ENCODE results near the gene CXXC5. TPM values are rescaled to one million over a fixed set of nuclear protein-coding genes. Genes with fewer than 3 reads are reported as not detected.
"Not testable (repeated sequence)": the region's sequence is repeated elsewhere in the genome, so short reads cannot be mapped to it uniquely, and the experiment has no call there.

Gene CXXC5
- 1 to 10 TPM; 4.7 to 9.0 TPM for total RNA-seq

DNA sequence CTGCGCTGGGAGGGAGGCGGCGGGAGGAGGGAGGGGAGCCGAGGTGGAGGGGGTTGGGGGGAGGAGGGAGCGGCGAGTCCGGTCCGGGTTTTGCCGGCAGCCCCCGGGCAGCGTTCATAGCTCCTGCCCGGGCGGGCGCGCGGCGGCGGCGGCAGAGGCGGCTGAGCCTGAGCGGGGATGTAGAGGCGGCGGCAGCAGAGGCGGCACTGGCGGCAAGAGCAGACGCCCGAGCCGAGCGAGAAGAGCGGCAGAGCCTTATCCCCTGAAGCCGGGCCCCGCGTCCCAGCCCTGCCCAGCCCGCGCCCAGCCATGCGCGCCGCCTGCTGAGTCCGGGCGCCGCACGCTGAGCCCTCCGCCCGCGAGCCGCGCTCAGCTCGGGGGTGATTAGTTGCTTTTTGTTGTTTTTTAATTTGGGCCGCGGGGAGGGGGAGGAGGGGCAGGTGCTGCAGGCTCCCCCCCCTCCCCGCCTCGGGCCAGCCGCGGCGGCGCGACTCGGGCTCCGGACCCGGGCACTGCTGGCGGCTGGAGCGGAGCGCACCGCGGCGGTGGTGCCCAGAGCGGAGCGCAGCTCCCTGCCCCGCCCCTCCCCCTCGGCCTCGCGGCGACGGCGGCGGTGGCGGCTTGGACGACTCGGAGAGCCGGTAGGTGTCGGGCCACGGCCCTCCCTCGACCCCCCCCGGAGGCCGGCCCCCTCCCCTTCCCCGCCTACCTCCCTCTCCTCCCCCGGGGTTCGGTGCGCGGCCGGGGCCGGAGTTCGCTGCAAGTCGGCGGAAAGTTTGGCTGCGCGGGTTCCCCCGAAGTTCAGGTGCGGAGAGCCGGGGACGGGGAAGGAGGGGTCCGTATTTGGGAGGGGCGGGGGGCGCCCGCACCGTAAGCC, at the start of gene CXXC5:
TSS of gene CXXC5 (plus strand) at position 145 of the 877 bp plus-strand sequence. CDS start 32,175 bp downstream, outside the sequence.
- H3K9me3 Mint-ChIP-seq, result no peaks in the 10 kb centered on the region
- DNase-seq (ENCODE audit: low spot score), result peak; percentile 83
- H3K4me1 Mint-ChIP-seq (ENCODE audit: low read depth in 2 of 2), result peaks cover 26 to 43% of the 10 kb centered on the region in 2 donors
- peak; percentile 51 to 63 for ATAC-seq
- no peaks in the 10 kb centered on the region for H3K36me3 Mint-ChIP-seq
- no peaks in the 10 kb centered on the region for H3K27me3 Mint-ChIP-seq
- no peak within 1 kb of the TSS for H3K27ac Mint-ChIP-seq
- peak within 1 kb of the TSS; percentile 96 for H3K4me3 Mint-ChIP-seq

DNA sequence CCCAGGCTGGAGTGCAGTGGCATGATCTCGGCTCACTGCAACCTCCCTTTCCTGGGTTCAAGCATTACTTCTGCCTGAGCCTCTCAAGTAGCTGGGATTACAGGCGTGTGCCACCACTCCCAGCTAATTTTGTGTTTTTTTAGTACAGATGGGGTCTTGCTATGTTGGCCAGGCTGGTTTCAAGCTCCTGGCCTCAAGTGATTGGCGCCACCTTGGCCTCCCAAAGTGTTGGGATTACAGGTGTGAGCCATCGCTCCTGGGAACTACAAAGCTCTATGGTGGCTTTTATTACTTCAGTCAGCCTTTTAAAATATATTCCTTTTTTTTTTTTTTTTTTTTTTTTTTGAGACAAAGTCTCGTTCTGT, 49.6 kb upstream of the CXXC5 start:
- not testable (repeated sequence) for H3K27me3 Mint-ChIP-seq; H3K27ac Mint-ChIP-seq; H3K36me3 Mint-ChIP-seq; ATAC-seq; DNase-seq (ENCODE audit: low spot score); H3K9me3 Mint-ChIP-seq; H3K4me3 Mint-ChIP-seq
- peaks cover 6 to 15% of the 10 kb centered on the region in 2 donors for H3K4me1 Mint-ChIP-seq (ENCODE audit: low read depth in 2 of 2)

- no peak for ATAC-seq
- no peak for DNase-seq (ENCODE audit: low spot score)
- Mint-ChIP-seq H3K36me3 (no peaks in the 10 kb centered on the region), H3K4me1 (ENCODE audit: low read depth in 2 of 2) (peaks cover 6 to 15% of the 10 kb centered on the region in 2 donors), H3K4me3 (no peak overlapping the region), H3K27me3 (no peaks in the 10 kb centered on the region), H3K27ac (no peak overlapping the region), H3K9me3 (no peaks in the 10 kb centered on the region)
Observed at GRCh38 chr5:139600336-139600949, 47.7 kb upstream of the CXXC5 start.

GRCh38 chr5:139601429-139601828, 46.7 kb upstream of the CXXC5 start:
- Mint-ChIP-seq H3K4me1 (ENCODE audit: low read depth in 2 of 2) (peaks cover 13 to 23% of the 10 kb centered on the region in 2 donors), H3K9me3 (no peaks in the 10 kb centered on the region), H3K27me3 (no peaks in the 10 kb centered on the region), H3K36me3 (no peaks in the 10 kb centered on the region), H3K27ac (no peak overlapping the region), H3K4me3 (no peak overlapping the region)
- no peak for ATAC-seq
- no peak for DNase-seq (ENCODE audit: low spot score)

GRCh38 chr5:139601948-139602347, 46.2 kb upstream of the CXXC5 start:
- not testable (repeated sequence) for ATAC-seq; H3K36me3 Mint-ChIP-seq; H3K4me3 Mint-ChIP-seq; H3K9me3 Mint-ChIP-seq; H3K27ac Mint-ChIP-seq; H3K27me3 Mint-ChIP-seq; DNase-seq (ENCODE audit: low spot score)
- H3K4me1 Mint-ChIP-seq (ENCODE audit: low read depth in 2 of 2), result peaks cover 12 to 23% of the 10 kb centered on the region in 2 donors

DNA sequence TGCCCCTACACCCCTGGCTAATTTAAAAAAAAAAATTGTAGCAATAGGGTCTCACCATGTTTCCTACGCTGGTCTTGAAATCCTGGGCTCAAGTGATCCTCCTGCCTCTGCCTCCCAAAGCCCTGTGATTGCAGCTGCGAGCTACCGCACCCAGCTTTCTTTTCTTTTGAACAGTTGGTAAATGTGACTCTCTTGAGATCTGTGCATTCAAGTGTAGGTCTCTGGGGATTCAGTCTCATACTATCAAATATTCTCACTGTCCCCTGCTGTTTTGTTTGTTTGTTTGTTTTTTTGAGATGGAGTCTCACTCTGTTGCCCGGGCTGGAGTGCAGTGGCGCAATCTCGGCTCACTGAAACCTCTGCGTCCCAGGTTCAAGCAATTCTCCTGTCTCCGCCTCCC, 42.3 kb upstream of the CXXC5 start:
- DNase-seq (ENCODE audit: low spot score) (no peak), ATAC-seq (no peak)
- H3K27ac Mint-ChIP-seq, result peak overlapping the region; percentile 63 to 76
- no peak overlapping the region for H3K4me3 Mint-ChIP-seq
- H3K27me3 Mint-ChIP-seq, result no peaks in the 10 kb centered on the region
- H3K9me3 Mint-ChIP-seq, result no peaks in the 10 kb centered on the region
- H3K4me1 Mint-ChIP-seq (ENCODE audit: low read depth in 2 of 2), result peaks cover 7 to 15% of the 10 kb centered on the region in 2 donors
- H3K36me3 Mint-ChIP-seq, result no peaks in the 10 kb centered on the region

- DNase-seq (ENCODE audit: low spot score) (no peak), ATAC-seq (peak in 1 of 2 donors; percentile 66)
- Mint-ChIP-seq H3K4me1 (ENCODE audit: low read depth in 2 of 2) (peaks cover 6 to 7% of the 10 kb centered on the region in 2 donors), H3K9me3 (no peaks in the 10 kb centered on the region), H3K36me3 (no peaks in the 10 kb centered on the region), H3K27me3 (no peaks in the 10 kb centered on the region), H3K27ac (peak overlapping the region; percentile 15 to 21), H3K4me3 (no peak overlapping the region)
Observed at GRCh38 chr5:139611703-139612584, 36.2 kb upstream of the CXXC5 start.

GRCh38 chr5:139619861-139620260, 28.3 kb upstream of the CXXC5 start:
- Mint-ChIP-seq H3K4me3 (no peak overlapping the region), H3K27ac (no peak overlapping the region), H3K9me3 (no peaks in the 10 kb centered on the region), H3K4me1 (ENCODE audit: low read depth in 2 of 2) (peaks cover 8 to 9% of the 10 kb centered on the region in 2 donors), H3K27me3 (no peaks in the 10 kb centered on the region), H3K36me3 (peaks cover 5% of the 10 kb centered on the region)
- DNase-seq (ENCODE audit: low spot score), result no peak
- ATAC-seq, result no peak

DNA sequence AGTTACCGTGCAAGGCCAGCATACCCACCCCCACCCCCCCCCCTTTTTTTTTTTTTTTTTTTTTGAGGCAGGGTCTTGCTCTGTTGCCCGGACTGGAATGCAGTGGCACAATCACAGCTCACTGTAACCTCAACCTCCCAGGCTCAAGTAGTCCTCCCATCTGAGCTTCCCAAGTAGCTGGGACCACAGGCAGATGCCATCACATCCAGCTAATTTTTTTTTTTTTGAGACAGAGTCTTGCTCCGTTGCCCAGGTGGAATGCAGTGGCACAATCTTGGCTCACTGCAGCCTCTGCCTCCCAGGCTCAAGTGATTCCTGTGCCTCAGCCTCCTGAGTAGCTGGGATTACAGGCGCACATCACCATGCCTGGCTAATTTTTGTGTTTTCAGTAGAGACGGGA, 22.8 kb upstream of the CXXC5 start:
- not testable (repeated sequence) for H3K27ac Mint-ChIP-seq; H3K9me3 Mint-ChIP-seq; ATAC-seq; H3K27me3 Mint-ChIP-seq; H3K4me1 Mint-ChIP-seq (ENCODE audit: low read depth in 2 of 2); DNase-seq (ENCODE audit: low spot score); H3K4me3 Mint-ChIP-seq
- H3K36me3 Mint-ChIP-seq, result peaks cover 14% of the 10 kb centered on the region

- no peak overlapping the region for H3K4me3 Mint-ChIP-seq
- H3K27me3 Mint-ChIP-seq, result no peaks in the 10 kb centered on the region
- no peaks in the 10 kb centered on the region for H3K9me3 Mint-ChIP-seq
- H3K27ac Mint-ChIP-seq, result no peak overlapping the region
- no peak for ATAC-seq
- DNase-seq (ENCODE audit: low spot score), result no peak
- peaks cover 9% of the 10 kb centered on the region for H3K36me3 Mint-ChIP-seq
- peaks cover 23 to 27% of the 10 kb centered on the region in 2 donors for H3K4me1 Mint-ChIP-seq (ENCODE audit: low read depth in 2 of 2)
Observed at GRCh38 chr5:139630855-139631254, 17.3 kb upstream of the CXXC5 start.

DNA sequence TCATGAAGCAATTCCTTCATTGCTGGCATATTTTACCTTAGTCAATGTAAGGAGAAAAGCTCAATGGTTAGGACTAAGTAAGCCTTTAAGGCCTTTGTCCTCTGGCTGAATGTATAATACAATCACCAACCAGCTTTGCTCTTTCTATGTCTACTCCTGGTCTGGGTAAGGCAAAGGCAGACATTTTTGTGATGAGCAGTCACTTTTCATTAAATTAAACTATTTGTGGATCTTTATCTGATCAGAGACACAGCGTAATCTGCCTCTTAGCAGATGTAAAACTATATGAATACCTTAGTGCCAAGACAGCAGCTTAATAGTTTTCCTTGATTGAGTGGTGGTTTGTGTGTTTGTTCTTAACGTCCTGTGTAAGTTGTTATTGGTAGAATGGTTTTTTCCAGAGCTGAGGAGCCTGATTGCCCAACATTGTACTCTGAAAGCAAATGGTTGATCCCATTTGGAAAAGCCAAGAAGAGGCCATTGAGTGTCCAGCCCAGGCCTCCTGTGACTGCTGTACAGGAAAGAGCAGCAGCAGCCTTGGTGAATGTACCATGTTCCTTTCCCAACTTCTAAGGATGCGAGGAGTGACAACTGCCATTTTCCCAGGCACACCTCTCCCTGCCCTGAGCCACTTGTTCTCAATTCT, 16.5 kb upstream of the CXXC5 start:
- Mint-ChIP-seq H3K4me1 (ENCODE audit: low read depth in 2 of 2) (peaks cover 31 to 34% of the 10 kb centered on the region in 2 donors), H3K27me3 (no peaks in the 10 kb centered on the region), H3K36me3 (peaks cover 8% of the 10 kb centered on the region), H3K27ac (no peak overlapping the region), H3K9me3 (no peaks in the 10 kb centered on the region), H3K4me3 (no peak overlapping the region)
- DNase-seq (ENCODE audit: low spot score), result no peak
- ATAC-seq, result no peak

GRCh38 chr5:139633295-139634027, 14.7 kb upstream of the CXXC5 start:
- DNase-seq (ENCODE audit: low spot score) (no peak), ATAC-seq (peak; percentile 48 to 62)
- Mint-ChIP-seq H3K36me3 (no peaks in the 10 kb centered on the region), H3K27me3 (no peaks in the 10 kb centered on the region), H3K4me3 (no peak overlapping the region), H3K4me1 (ENCODE audit: low read depth in 2 of 2) (peaks cover 33 to 40% of the 10 kb centered on the region in 2 donors), H3K27ac (peak overlapping the region; percentile 1 to 4), H3K9me3 (no peaks in the 10 kb centered on the region)

DNA sequence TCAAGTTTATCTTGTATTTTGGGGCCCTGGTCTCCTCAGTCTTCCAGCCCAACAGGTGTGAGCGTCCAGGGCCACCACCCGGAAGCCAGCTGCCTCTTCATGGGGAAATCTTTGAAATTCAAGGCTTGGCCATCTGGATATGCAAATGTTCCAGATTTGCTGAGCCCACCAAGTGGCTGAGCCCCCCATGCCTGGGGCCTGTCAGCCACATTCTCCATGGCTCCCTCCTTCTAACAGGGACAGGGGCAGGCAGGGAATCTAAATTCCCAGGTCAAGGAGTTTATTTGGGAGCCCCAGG, 14.2 kb upstream of the CXXC5 start:
- H3K9me3 Mint-ChIP-seq, result no peaks in the 10 kb centered on the region
- DNase-seq (ENCODE audit: low spot score) (no peak), ATAC-seq (no peak)
- H3K4me3 Mint-ChIP-seq, result no peak overlapping the region
- H3K27me3 Mint-ChIP-seq, result no peaks in the 10 kb centered on the region
- peak overlapping the region in 1 of 2 donors; percentile 1 for H3K27ac Mint-ChIP-seq
- peaks cover 33 to 44% of the 10 kb centered on the region in 2 donors for H3K4me1 Mint-ChIP-seq (ENCODE audit: low read depth in 2 of 2)
- H3K36me3 Mint-ChIP-seq, result no peaks in the 10 kb centered on the region
